HUDEP-2 (cell line): ENCODE data around the gene EPHB4.
"Not testable (repeated sequence)": the region's sequence is repeated elsewhere in the genome, so short reads cannot be mapped to it uniquely, and the experiment has no call there.

ENCODE experiments used
- DNase-seq, 76 experiments: peaks; one replicate each; lab custom pipeline; 2025; ENCODE audit not compliant: unreplicated experiment in 76 of 76; lab: John Stamatoyannopoulos, UW

Gene EPHB4

GRCh38 chr7:100793806-100794660 is 33.3 kb downstream of the EPHB4 start:
- DNase-seq, result no peak

GRCh38 chr7:100791881-100792666 is 35.2 kb downstream of the EPHB4 start:
- DNase-seq, result no peak

GRCh38 chr7:100789055-100789454 is 38.3 kb downstream of the EPHB4 start:
- DNase-seq, result peak in 1 of 76 experiments; percentile 6

GRCh38 chr7:100786323-100786722 is 41.0 kb downstream of the EPHB4 start:
- no peak for DNase-seq

- no peak for DNase-seq
These were observed 41.4 kb downstream of the EPHB4 start for GRCh38 chr7:100785878-100786277.

GRCh38 chr7:100783804-100784203 is 43.5 kb downstream of the EPHB4 start:
- no peak for DNase-seq

DNA sequence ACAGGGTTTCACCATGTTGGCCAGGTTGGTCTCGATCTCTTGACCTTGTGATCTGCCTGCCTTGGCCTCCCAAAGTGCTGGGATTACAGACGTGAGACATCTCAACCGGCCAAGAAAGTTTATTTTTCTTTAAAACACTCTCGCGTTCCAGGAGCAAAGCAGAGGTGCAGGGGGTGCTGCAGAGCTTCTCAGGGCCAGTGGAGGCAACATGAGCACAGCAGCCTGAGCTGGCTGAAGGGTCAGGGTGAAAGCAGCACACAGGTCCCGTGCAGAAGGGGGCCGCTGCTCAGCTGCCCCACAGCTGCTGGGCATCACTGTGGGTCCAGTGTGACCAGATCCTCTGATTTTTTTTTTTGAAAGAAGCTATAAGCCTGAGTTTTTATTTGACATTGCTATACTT is 46.1 kb downstream of the EPHB4 start:
- no peak for DNase-seq

- DNase-seq, result no peak
These were observed 48.0 kb downstream of the EPHB4 start for GRCh38 chr7:100779359-100779758.

DNA sequence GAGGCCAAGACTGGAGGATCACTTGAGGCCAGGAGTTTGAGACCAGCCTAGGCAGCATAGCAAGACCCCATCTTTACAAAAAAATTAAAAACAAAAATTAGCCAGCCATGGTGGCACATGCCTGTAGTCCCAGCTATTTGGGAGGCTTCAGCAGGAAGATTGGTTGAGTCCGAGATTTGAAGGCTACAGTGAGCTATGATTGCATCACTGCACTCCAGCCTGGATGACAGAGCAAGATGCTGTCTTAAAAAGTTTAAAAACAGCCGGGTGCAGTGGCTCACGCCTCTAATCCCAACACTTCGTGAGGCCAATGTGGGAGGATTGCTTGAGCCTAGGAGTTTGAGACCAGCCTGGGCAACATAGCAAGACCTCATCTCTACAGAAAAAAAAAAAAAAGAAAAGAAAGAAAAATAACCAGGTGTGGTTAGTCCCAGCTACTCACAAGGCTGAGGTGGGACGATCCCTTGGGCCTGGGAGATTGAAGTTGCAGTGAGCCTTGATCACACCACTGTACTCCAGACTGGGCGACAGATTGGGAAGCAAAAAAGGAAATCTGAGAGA is 49.2 kb downstream of the EPHB4 start:
- no peak for DNase-seq

DNA sequence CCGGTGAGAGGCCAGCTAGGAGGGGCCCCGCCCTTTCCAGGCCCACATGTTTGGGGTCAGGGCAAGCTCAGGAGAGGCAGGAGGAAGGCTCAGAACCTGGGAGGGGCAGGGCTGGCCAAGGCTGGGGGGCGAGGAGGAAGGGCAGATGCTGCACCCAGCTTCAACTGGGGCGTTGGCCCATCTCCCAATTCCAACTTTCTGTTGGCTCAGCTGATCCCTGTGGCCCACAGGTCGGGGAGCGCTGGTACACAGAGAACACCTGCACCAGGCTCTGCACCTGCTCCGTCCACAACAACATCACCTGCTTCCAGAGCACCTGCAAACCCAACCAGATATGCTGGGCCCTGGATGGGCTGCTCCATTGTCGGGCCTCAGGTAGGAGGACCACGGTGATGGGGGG is 53.8 kb downstream of the EPHB4 start:
- no peak for DNase-seq

DNA sequence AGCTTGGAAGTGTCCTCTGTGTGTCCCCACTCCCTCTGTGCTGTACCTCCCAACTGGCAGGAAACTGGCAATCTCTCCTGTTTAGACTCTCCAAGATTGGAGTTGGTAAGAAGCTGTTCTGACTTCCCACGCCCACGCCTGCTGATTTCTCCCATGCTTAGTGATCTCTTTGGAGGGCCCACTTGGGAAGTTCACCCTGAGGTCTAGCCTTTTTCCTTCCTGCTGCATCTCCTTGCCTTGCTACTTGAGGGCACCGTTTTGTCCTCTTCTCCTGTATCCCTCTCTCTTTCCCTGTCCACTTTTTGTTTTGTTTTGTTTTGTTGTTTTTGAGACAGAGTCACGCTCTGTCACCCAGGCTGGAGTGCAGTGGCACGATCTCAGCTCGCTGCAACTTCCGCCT is 58.5 kb downstream of the EPHB4 start:
- DNase-seq, result no peak

GRCh38 chr7:100765250-100765649 is 62.1 kb downstream of the EPHB4 start:
- no peak for DNase-seq

- no peak for DNase-seq
These were observed 62.5 kb downstream of the EPHB4 start for GRCh38 chr7:100764841-100765240.

GRCh38 chr7:100763556-100764140 is 63.7 kb downstream of the EPHB4 start:
- DNase-seq, result no peak

DNA sequence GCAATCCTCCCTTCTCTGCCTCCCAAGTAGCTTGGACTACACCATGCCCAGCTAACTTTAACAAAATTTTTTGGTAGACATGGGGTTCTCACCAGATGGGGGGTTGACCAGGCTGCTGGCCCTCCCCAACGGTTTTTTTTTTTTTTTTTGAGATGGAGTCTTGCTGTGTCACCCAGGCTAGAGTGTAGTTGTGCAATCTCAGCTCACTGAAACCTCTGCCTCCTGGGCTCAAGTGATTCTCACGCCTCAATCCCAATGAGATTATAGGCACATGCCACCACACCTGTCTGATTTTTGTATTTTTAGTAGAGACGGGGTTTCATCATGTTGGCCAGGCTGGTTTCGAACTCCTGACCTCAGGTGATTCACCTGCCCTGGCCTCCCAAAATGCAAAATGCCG is 64.5 kb downstream of the EPHB4 start:
- DNase-seq, result not testable (repeated sequence)

- no peak for DNase-seq
These were observed 67.8 kb downstream of the EPHB4 start for GRCh38 chr7:100759357-100760171.

DNA sequence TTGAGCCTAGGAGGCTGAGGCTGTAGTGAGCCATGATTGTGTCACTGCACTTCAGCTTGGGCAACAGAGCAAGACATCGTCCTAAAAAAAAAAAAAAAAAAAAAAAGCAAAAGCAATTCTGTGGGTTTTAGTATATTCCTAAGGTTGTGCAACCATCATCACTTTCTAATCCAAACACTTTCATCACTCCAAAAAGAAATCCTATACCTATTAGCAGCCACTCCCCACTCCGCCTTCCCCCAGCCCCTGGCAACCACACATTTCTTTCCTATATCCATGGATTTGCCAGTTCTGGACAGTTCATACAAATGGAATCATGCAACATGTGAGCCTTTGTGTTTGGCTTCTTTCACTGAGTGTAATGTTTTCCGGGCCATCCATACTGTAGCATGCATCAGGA is 73.6 kb downstream of the EPHB4 start:
- no peak for DNase-seq

GRCh38 chr7:100752994-100753393 is 74.3 kb downstream of the EPHB4 start:
- no peak for DNase-seq
